GM19043 (cell line): ENCODE measurements around the gene CDC123.
"Not testable (repeated sequence)": the region's sequence is repeated elsewhere in the genome, so short reads cannot be mapped to it uniquely, and the experiment has no call there.

ENCODE experiments used
- ATAC-seq: cut with Tn5 transposase; IDR thresholded peaks from one replicate; pipeline ENCODE4 v1.9.1; 2021; ENCODE audit warnings: low read depth; ENCODE audit not compliant: unreplicated experiment

The CDC123 gene, protein sequence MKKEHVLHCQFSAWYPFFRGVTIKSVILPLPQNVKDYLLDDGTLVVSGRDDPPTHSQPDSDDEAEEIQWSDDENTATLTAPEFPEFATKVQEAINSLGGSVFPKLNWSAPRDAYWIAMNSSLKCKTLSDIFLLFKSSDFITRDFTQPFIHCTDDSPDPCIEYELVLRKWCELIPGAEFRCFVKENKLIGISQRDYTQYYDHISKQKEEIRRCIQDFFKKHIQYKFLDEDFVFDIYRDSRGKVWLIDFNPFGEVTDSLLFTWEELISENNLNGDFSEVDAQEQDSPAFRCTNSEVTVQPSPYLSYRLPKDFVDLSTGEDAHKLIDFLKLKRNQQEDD

DNA sequence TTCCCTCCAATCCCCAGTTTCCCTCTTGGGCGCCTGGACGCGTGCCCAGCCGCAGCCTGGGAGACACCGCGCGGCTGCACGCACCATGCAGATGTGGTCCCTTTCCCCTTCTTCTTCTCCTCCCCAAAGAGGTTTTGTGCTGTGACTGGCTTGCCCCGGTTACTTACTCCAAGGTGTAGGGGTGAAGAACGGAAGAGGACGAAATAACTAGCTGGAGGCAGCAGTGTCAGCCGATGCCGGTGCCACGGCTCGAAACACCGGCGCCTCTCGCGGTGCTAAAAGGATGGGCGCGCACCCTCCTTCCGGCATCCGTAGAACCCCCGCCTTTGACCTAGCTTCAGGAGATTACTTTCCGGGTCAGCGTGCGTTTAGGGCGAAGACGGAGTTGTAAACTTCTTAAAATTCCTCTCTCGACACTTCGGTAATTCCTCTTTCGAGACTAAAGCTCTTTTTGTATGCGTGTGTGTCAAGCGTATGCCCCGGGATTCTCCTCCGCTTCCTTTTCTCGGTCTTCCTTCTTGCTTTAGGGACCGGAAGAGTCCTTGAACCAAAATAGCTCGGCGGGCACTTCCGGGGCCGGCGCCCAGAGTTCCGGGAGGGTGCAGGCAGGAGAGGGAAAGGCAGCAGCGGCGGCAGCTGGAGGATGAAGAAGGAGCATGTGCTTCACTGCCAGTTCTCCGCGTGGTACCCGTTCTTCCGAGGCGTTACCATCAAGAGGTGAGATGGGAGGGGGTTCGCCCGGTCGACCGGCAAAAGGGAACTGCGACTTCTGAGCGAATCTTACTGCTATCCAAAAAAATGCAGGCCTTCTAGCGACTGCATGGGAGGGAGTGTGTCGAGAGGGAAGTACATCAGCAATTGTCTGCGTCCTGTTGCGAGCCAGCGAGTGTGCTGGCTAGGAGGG lies at the start of gene CDC123, which contains the start of gene NUDT5:
CDC123 (plus strand) TSS at position 586 of the 904 bp plus-strand sequence; CDS start at position 644, 58 bp downstream.
NUDT5 (minus strand) TSS at position 289 of the 904 bp plus-strand sequence. CDS start 9,600 bp downstream, outside the sequence.
- peak; percentile 89 for ATAC-seq

DNA sequence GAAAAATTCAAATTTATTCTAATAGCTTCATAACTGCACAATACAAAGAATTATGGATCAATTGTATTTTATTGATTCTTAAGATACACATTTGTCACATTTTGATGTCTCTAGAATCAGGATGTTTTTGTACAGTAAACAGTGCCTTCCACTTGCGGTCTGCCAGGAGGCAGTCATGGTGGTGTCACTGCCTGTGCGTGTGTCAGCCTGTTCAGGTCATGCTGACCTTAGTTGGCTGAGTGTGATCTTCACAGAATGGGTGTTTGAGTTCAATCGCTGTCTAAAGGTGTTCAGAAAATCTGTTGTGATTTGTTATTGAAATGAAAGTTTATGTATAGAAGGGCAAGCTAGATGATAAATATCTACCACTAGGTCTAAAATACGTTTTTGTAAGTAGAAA lies 45.8 kb upstream of the CDC123 start:
- ATAC-seq = no peak

DNA sequence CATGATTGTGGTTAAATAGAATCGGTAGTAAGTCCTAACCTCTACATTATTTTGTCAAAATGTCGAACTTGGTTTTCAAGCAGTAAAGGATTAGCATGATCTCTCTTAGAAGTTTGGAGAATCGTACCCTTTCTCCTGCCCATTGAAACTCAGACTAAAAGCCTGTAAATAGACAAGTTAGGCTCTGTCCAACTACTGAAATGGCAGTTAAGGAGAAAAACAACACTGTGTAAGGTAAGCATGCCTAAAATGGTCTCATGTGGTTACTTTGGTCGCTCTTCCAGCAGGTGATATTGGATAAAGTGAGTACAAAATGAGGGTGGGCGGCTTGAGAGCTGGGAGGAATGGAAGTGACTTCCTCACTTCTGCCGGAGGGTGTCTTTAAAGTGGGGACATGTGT lies 41.5 kb upstream of the CDC123 start:
- ATAC-seq = no peak

DNA sequence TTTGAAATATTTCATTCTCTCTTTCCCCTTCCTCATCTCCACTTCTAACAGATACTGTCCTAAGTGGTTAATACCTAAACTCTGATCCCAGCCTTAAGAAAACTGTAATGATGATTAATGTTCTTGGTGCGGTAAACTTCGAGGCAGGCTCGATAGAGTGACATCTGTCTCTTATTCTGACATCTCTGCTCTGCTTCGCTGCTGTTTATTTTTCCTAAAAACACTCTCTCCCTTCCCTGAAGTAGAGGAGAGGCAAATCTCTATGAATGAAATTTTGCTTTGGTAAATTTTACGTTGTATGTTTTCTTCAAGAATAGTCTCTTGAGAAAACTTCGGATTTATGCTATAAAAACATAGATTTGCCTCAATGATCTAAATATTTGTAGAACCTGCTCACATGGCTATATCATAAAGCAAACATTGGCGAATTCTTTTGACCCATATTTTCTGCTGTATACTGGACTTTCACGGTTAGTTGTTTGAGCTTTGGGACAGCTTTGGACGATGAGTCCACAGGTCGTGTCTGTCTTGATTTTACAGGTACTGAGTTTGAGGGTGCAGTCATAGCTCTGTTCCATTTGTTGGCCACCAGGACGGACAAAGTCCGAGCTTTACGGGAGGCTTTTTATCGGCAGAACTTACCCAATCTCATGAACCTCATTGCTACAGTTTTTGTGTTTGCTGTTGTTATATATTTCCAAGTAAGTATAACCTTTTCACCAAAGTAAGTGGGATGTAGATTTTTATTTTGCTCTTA lies 39.4 kb upstream of the CDC123 start:
- no peak for ATAC-seq

DNA sequence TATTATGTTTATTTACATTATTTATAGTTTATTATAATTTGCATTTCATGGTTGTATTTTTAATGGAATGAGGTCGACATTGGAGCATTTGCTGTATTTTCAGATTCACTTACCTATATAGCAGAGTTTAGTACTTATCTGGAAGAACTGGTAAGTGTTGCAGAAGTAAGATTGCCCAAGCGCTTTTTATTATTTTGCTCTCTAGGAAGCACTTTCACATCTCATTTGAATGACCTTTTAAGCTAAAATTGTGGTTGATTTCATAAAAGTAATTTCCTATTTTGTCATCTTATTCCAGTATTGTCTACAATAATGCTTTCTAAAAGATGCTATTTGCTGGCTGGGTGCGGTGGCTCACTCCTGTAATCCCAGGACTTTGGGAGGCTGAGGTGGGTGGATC lies 37.9 kb upstream of the CDC123 start:
- ATAC-seq = no peak

DNA sequence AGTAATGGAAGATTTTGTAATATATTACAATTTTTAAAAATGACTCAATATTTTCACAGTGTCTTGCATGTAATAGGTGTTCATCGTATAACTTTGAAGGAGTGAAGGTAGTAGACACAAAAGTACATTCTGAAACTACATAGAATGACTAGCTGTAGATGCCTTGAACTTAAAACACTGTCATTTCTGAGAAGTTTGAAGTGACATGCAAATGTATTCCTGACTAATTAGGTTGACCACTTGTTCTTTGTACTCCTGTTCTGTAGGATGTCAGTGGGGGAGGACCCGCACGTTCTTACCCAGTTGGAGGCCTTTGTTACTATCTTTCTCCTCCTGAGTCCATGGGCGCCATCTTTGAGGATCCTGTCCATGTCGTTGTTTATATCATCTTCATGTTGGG lies 35.3 kb upstream of the CDC123 start:
- ATAC-seq = no peak

DNA sequence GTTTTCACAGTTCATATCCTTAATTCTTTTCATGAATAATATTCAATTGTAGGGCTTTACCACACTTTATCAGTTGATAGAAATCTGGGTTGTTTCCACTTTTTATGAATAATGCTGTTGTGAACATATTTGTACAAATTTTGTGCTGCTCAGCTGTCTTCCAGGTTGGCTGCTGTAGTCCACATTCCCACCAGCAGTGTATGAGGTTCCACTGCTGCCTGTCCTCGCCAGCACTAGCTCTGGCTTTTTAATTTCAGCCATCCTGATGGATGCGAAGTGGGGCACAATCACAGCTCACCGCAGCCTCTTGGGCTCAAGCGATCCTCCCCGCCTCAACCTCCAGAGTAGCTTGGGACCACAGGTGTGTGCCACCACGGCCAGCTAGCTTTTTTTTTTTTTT lies 33.1 kb upstream of the CDC123 start:
- ATAC-seq = no peak

DNA sequence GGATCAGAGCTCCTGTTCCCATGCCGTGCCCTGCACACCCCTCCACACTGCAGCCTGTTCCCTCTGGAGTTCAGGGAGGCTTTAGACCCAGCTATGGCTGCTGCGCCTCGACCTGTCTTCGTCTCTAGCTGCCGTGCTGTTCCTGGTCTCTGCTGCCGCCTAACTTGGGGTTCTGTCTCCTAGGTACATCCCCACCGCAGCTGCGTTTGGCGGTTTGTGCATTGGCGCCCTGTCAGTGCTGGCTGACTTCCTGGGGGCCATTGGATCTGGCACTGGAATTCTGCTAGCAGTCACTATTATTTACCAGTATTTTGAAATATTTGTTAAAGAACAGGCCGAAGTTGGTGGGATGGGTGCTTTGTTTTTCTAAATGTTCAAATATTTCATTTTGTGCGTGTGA lies 31.9 kb upstream of the CDC123 start:
- no peak for ATAC-seq

DNA sequence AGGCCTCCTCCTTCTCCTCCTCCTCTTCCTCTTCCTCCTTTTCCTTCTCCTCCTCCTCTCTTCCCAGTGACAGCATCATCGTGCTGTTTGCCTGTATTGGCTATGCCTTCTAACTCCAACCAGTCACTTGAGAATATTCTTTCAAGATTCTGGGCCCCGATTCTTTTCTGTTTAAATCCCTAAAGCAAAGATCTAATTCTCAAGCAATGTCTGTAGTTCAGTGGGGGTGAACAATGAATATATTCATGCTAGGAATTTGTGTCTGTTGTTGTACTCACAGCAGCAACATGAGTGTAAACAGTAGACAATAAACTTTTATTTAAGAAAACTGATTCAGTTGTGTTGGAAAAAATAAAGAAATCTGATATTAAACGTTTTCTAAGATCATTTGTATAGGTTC lies 31.0 kb upstream of the CDC123 start:
- no peak for ATAC-seq

DNA sequence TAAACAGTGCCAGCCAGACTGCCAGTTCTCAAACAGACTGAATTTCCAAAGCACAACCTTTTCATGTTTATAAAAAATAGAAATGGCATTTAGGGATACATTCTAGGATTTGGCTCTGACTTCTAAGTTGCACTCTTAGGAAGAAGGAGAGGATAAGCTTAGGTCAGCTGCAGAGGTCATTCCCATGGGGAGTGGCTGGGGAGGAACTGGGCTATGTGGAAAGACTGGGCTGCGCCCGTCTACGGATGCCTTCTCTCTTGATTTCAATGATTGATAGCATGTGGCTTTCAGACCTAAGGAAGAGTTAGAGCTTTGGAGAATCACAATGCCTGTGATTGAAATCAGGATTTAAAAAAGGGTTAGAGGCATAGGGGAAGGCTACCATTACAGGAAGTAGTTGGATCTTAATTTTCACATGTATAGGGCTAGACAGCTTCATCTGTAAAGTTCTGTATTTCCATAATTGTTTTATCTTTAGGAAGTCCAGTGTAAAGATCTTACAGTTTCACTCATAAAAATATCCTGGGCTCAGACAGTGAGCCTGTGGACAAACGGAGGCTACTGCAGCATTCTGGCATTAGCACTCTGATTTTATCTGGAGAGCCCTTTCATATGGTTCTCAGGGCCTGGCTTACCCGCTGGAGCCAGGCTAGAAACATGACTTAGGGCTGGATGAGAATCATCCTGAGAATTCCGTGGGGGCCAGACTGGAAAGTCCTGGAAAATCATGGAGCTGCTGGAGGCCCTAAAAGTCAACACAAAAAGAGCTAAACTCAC lies 29.8 kb upstream of the CDC123 start:
- no peak for ATAC-seq

DNA sequence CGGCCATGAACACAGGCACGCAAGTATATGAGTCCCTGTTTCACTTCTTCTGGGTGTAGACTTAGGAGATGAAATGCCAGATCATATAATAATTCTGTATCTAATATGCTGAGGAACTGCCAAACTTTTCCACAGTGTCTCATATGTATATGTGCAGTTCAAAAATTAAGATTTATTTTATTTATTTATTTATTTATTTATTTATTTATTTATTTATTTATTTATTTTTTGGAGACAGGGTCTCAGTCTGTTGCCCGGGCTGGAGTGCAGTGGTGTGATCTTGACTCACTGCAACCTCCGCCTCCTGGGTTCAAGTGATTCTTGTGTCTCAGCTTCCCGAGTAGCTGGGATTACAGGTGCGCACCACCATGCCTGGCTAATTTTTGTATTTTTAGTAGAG lies 24.5 kb upstream of the CDC123 start:
- ATAC-seq = not testable (repeated sequence)

DNA sequence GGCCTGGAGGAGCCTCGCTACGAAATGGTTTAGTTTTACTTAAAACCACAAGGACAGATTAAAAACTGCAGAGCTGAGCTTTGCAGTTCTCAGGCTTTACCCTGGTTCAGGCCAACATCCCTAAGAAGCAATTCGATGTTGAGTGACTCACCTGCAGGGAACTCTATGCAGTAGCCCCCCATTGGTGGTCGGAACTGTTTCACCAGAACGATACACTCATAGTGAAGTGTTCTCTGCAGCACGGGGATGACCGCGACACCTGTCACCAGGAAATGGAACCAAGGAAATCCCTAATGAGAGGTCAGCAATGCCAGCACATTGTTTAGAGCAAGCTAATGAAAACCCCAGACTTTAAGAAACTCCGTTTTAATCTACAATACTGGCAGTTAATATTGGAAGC lies 18.3 kb upstream of the CDC123 start:
- no peak for ATAC-seq

DNA sequence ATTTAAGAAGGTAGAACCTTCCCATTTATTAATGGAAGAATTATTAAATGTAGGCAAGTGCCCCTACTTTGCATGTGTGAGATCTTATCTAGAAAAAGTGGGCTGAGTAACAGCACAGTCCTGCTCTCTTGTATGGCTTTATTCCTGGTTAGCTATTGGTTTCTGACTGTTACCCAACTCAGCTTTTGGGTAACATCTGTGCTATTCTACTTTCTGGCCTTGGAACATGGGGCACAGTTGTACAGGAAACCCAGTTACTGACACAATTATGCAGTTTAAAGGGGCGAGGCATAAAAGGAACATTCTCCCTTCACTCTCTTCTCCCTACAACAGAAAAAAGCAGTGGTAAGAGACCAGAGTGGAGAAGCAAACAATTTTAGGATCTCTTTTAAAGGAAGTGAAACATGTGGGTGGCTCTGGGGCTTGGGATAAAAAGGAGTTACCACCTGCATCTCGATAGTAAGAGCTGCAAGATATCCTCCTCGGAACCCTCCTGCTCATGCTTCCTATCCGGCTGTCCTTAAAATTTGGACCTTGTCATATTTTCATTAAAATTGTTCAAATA lies 16.3 kb upstream of the CDC123 start:
- ATAC-seq = no peak

DNA sequence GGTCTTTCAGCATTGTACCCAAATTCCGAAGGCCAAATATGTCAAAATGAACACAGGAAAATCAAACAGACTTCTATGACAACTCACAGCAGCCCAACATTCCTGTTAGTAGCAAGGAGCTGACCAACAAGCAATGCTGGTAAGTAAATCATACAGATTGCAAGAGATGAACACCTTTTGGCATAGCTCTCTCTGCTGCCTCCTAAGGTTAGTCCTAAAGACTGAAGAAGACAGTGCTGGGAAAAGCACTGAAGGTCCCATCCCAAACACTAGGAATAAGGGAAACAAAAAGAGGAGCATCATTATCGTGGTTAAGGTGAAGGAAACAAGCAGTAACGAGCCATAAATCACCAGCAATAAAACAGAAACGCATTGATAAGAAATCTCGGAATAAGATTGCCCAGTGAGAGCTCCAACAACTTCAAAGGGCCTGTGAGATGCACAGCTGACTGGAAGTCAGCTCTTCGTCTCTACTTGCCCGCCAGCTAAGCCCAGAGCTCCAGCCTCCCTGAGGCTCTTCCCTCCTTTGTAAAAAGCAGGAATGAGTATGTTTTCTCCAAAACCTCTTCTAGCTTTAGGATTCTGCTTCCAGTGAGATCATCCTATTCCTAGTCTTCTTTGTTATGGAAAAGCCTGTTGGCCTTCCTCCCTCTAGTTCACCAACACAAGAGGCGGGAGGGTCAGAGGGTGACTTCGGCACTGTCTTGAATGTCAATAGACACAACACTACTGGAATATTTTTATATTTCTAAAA lies 15.6 kb upstream of the CDC123 start:
- ATAC-seq = no peak

DNA sequence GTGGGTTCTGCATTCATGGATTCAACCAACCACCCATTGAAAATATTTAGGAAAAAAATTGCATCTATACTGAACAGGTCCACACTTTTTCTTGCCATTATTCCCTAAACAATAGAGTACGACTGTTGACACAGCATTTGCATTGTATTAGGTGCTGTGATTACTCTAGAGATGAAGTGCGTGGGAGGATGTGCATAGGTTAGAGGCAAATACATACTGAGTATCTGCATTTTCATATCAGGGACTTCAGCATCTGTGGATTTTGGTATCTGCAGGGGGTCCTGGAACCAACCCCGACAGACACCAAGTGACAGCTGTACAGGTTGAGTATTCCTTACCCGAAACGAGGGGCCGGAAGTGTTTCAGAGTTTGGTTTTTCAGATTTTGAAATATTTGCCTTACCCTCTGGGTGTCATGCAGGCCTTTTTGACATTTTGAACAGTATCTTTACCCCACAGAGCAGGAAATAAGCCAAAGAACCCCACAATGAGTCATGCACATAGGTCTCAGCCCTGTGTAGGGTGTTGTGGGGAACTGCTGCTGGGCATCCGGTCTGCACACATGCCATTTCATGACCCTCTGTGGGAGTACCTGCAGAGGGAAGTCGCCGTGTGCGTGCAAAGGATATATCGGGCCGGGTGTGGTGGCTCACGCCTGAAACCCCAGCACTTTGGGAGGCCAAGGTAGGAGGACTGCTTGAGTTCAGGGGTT lies 14.8 kb upstream of the CDC123 start:
- no peak for ATAC-seq

DNA sequence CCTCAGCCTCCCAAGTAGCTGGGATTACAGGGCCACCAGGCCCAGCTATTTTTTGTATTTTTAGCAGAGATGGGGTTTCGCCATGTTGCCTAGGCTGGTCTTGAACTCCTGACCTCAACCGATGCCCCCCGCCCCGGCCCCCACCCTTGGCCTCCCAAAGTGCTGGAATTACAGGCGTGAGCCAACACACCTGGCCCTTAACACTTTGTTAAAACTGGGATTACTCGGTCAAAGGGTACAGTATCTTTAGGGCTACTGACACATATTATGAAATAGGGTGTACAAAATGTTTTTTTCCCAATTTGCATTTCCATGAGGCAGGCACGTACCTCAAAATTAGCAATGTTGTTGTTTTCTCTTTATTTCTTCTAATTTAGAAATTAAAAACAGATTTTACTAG lies 11.8 kb upstream of the CDC123 start:
- ATAC-seq = no peak

DNA sequence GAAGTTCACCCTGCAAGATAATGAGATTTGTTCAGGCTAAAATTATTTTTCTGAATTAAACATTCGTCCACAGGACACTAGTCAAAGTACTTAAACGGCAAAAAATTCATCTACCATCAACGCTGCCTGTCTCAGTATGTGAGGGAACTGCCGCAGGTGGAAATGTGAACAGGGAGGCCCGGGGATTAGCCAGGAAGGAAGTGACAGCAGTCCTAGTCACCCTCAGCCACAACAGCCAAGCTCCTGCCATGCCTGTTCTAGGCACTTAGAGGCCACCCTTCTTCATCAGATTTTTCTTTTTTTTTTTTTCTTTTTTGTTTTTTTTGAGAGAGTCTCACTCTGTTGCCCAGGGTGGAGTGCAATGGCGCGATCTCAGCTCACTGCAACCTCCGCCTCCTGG lies 9.7 kb upstream of the CDC123 start:
- ATAC-seq = no peak

DNA sequence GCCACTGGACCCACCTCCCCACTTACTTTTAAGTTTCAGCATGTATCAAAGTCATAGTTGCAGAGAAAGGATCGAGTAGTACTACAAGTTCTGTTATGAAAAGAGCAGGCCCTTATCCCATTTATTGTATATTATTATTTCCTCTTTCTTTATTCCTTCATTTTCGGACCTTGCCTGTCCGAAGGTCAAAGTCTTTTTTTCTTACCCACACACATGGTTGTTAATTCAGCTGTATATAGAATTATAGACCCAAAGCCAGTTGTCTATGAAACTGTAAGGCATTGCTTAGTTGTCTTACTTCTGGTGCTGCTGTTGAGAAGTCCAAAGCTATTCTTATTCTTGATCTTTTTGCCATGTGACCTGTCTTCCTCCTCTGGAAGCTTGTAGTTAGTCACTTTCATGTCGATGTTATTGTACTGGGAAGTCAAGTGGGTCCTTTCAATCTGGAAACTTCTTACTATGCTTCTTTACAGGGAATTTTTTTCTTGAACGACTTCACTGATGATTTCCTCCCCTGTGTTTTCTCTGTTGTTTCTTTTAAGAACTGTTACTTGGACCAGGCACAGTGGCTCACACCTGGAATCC lies 8.6 kb upstream of the CDC123 start:
- no peak for ATAC-seq
